ENCODE data around the gene ZGPAT.

The ZGPAT gene

DNA sequence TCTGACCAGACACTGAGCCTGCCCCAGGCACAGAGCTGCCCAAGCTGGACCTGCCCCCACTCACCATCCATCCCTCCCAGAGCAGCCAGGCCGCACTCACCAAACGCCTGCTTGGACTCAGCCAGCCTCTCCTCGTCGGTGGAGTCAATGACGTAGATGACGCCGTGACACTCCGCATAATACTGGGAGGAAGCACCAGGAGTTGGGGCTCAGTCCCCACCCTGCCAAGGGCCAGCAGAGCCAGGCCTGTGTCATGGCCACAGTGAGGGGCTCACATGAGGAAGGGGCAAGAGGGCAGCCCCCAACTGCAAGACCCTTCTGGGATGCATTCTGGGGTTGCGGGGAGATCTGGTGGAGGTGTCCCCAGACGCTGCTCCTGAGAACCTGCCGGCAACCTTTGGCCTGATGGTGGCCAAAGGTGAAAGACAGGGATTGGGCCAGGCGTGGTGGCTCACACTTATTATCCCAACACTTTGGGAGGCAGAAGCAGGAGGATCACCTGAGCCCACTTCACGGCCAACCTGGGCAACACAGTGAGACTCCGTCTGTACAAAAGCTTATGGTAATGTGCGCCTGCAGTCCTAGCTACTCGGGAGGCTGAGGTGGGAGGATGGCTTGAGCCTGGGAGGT, 5.7 kb upstream of the ZGPAT start:
- no peak overlapping the region for H3K4me3 ChIP-seq (ENCODE audit: low read length)
- no peak for DNase-seq (ENCODE audit: low read depth)
- TF ChIP-seq, protein P1, sequence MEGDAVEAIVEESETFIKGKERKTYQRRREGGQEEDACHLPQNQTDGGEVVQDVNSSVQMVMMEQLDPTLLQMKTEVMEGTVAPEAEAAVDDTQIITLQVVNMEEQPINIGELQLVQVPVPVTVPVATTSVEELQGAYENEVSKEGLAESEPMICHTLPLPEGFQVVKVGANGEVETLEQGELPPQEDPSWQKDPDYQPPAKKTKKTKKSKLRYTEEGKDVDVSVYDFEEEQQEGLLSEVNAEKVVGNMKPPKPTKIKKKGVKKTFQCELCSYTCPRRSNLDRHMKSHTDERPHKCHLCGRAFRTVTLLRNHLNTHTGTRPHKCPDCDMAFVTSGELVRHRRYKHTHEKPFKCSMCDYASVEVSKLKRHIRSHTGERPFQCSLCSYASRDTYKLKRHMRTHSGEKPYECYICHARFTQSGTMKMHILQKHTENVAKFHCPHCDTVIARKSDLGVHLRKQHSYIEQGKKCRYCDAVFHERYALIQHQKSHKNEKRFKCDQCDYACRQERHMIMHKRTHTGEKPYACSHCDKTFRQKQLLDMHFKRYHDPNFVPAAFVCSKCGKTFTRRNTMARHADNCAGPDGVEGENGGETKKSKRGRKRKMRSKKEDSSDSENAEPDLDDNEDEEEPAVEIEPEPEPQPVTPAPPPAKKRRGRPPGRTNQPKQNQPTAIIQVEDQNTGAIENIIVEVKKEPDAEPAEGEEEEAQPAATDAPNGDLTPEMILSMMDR (conservative IDR thresholded peaks at IDR 0.05; ENCODE audit: low read length), result no peak

DNA sequence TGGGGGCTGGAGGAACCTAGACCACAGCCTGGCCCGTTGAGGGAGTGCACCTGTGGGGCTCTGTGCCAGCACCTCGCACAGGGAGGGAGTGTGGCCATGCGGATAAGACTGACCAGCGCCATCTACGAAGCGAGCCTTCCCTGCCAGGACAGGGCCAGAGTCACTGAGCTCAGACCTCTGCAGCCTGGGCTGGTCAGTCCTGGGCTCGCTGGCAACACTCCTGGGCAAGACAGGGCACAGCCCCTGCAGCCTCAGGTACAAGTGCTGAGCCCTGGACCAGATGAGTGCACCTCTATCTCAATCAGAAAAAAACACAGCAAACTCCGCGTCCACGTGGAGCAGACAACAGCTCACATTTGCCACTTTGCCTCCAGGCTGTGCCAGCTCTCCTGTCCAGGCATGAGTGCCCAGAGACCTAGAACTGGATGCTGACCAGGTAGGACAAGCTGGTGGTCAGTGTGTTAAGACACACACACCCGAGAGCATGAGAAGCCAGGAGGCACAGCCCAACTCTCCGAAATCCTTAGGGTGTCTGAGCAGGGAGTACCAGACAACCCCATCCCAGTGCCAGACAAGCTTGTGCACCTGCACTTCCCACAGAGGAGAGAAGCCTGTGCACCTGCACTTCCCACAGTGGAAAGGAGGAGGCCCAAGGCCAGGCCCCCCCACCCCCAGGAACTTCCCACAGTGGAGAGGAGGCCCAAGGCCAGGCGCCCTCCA, 4.9 kb upstream of the ZGPAT start:
- no peak overlapping the region for H3K4me3 ChIP-seq (ENCODE audit: low read length)
- TF ChIP-seq, protein P1 (conservative IDR thresholded peaks at IDR 0.05; ENCODE audit: low read length), result no peak
- DNase-seq (ENCODE audit: low read depth), result no peak

DNA sequence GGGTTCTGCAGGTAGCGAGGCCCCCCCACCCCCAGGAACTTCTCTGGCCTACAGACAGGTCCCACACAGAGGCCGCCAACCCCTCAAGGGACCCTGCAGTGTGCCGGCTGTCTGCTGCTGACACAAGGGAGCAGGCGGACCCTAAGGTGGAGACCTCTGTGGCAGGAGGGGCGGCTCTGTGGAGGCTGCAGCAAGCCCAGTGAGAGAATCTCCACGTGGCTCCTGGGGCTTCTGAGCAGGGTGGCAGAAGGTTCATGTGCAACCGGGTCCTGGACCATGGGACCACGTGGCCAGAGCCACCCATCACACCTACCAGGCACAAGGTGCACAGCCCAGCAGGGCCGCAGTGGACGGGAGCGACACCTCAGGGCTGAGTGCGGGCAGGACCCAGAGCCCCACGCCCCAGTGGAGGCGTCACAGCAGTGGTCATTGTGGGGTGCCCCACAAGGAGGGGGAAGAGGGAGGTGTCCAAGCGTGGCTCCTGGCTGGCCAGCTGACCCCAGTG, 4.3 kb upstream of the ZGPAT start:
- no peak overlapping the region for H3K4me3 ChIP-seq (ENCODE audit: low read length)
- TF ChIP-seq, protein P1 (conservative IDR thresholded peaks at IDR 0.05; ENCODE audit: low read length), result no peak
- DNase-seq (ENCODE audit: low read depth), result no peak

GRCh38 chr20:63703976-63704748, 3.7 kb upstream of the ZGPAT start:
- no peak overlapping the region for H3K4me3 ChIP-seq (ENCODE audit: low read length)
- TF ChIP-seq, protein P1 (conservative IDR thresholded peaks at IDR 0.05; ENCODE audit: low read length), result no peak
- no peak for DNase-seq (ENCODE audit: low read depth)

- no peak overlapping the region for H3K4me3 ChIP-seq (ENCODE audit: low read length)
- no peak for DNase-seq (ENCODE audit: low read depth)
- TF ChIP-seq, protein P1 (conservative IDR thresholded peaks at IDR 0.05; ENCODE audit: low read length), result no peak
Observed at GRCh38 chr20:63704749-63705117, 3.1 kb upstream of the ZGPAT start.

DNA sequence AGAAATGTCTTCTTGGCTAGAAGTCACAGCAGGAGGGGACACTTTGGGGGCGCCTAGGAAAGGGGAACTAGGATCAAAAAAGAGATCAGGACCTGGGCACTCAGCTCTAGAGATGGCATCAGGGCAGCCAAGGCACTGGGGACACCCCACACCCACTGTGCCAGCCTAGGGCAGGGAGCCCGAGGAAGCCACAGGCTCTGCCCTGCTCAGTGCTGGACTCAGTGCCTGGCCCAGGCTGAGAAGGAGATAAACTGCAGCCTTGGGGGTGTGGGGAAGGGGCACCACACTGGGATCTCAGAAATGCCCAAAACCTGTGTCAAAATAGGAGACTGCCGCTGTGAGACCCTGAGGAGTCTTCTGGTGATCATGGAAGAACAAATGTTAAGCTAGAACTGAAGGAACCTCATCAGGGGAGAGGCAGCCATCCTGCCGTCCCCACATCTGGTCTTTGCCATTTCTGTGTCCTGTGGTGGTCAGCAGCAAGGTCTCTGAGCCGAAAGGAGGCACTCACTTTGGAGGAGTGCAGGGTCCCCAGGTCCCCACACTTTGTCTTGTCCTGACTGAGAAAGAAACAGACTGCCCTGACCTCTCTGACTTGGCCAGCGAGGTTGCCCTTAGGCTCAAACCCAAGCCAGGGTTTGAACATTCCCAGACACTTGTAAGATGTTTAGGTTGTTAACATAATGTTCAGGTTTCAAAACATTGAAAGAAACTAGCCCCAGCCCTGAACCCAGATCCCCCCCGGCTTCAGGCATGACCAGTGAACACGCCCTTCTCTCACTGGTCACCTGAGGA, 2.4 kb upstream of the ZGPAT start:
- no peak for DNase-seq (ENCODE audit: low read depth)
- TF ChIP-seq, protein P1 (conservative IDR thresholded peaks at IDR 0.05; ENCODE audit: low read length), result no peak
- H3K4me3 ChIP-seq (ENCODE audit: low read length), result no peak overlapping the region; the same call in 1 of the 2 replicates
